PC-9 (cell line): ENCODE measurements around the gene AFG3L2. TPM values are rescaled to one million over a fixed set of nuclear protein-coding genes. Genes with fewer than 3 reads are reported as not detected.
A peak's percentile ranks its signal among the peaks of the same experiment; 100 is the strongest.

Experiments
- BruUV-seq: library from RNA; stranded (reverse); fragments of 400-500 nt; replicated peaks from 2 replicates; lab custom pipeline; 2021; lab: Mats Ljungman, UMichigan
- CTCF ChIA-PET: fragments of 300-600 bp; sonication (Branson Sonifier 250); formaldehyde crosslinking; loops from one replicate; lab custom pipeline; 2022; ENCODE audit warnings: antibody characterized with exemption; lab: Charles Lee
- POLR2A ChIA-PET: fragments of 300-600 bp; sonication (Branson Sonifier 250); formaldehyde crosslinking; loops from one replicate; lab custom pipeline; 2022; ENCODE audit warnings: antibody characterized with exemption; ENCODE audit not compliant: unreplicated experiment; lab: Charles Lee
- DNase-seq, 2 experiments: peaks; one replicate each; pipeline versions ENCODE4 v3.0.0 to v3.0.0-alpha.2; 2015 to 2022; ENCODE audit warnings: mixed read lengths in 1 of 2
- H2AFZ ChIP-seq: fragments of 200-600 bp; sonication (generic); 2 replicates; pipeline ENCODE4 v1.8.1; 2017; ENCODE audit warnings: antibody characterized with exemption
- H3F3A ChIP-seq: fragments of 200-600 bp; sonication (generic); 2 replicates; pipeline ENCODE4 v1.8.1; 2017; ENCODE audit warnings: antibody characterized with exemption, mild to moderate bottlenecking, low read depth; ENCODE audit not compliant: insufficient read depth
- H3K27ac ChIP-seq: fragments of 200-600 bp; sonication (generic); 2 replicates; pipeline ENCODE4 v1.6.1; 2016; ENCODE audit warnings: mixed run types
- H3K27me3 ChIP-seq: fragments of 200-600 bp; sonication (generic); 2 replicates; pipeline ENCODE4 v1.6.1; 2016; ENCODE audit warnings: low read depth, mixed run types; ENCODE audit not compliant: insufficient read depth
- H3K36me3 ChIP-seq: fragments of 200-600 bp; sonication (generic); 2 replicates; pipeline ENCODE4 v1.6.1; 2016; ENCODE audit warnings: low read depth, mixed run types
- H3K4me1 ChIP-seq: fragments of 200-600 bp; sonication (generic); replicated peaks from 2 replicates; pipeline ENCODE4 v1.6.1; 2016; ENCODE audit warnings: mixed run types; ENCODE audit not compliant: insufficient read depth
- H3K4me2 ChIP-seq: fragments of 200-600 bp; sonication (generic); 2 replicates; pipeline ENCODE4 v1.6.1; 2017; ENCODE audit warnings: mixed run types
- H3K4me3 ChIP-seq: fragments of 200-600 bp; sonication (generic); 2 replicates; pipeline ENCODE4 v1.6.1; 2016; ENCODE audit warnings: mixed run types
- H3K79me2 ChIP-seq: fragments of 200-600 bp; sonication (generic); 2 replicates; pipeline ENCODE4 v1.6.1; 2017; ENCODE audit warnings: low read depth, mixed run types
- H3K9me2 ChIP-seq: fragments of 200-600 bp; sonication (generic); 2 replicates; pipeline ENCODE4 v1.8.1; 2017; ENCODE audit warnings: mild to moderate bottlenecking; ENCODE audit not compliant: insufficient read depth
- H3K9me3 ChIP-seq: fragments of 200-600 bp; sonication (generic); 2 replicates; pipeline ENCODE4 v1.8.1; 2016; ENCODE audit warnings: low read depth; ENCODE audit not compliant: insufficient read depth
- H4K20me1 ChIP-seq: fragments of 200-600 bp; sonication (generic); 2 replicates; pipeline ENCODE4 v1.8.1; 2017; ENCODE audit not compliant: insufficient read depth
- CTCF ChIP-seq: fragments of 200-600 bp; sonication (generic); conservative IDR thresholded peaks from 2 replicates; pipeline ENCODE4 v1.6.1; 2017; ENCODE audit warnings: mixed run types, antibody characterized with exemption, mild to moderate bottlenecking, moderate library complexity
- EZH2 ChIP-seq: fragments of 200-600 bp; sonication (generic); IDR thresholded peaks from 2 replicates; pipeline ENCODE4 v1.8.0; 2017; ENCODE audit warnings: antibody characterized with exemption, low read depth
- intact Hi-C: fragments of 100-400 bp; cut with micrococcal nuclease; formaldehyde crosslinking; loops from one replicate; pipeline ENCODE4 v1.10.0; 2022; ENCODE audit not compliant: unreplicated experiment
- total RNA-seq: library from RNA; stranded (reverse); gene quantifications from 2 replicates; pipeline ENCODE4 v1.2.3, GENCODE V29; 2021

AFG3L2 gene
- total RNA-seq, 1 experiment from 2014 or later = 69.4 TPM

DNA sequence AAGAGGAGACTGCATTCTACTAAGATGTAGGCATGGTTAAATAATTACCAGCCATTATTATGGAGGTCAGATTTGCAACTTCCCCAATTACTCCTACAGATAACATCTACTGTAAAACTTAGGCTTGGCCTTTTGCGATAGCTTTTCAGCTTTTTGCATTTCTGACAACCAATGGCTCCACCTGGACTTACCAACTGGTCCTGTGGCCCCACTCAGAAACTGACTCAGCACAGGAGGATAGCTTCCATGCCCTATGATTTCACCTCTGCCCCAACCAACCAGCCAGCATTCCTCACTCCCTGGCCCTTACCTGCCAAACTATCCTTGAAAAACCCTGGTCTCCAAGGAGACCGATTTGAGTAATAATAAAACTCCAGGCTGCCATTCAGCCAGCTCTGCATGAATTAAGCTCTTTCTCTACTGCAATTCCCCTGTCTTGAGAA lies 40.8 kb downstream of the AFG3L2 start:
- DNase-seq = peak; percentile 76 to 78
- ChIA-PET CTCF (interaction anchor here (0.6 to 1.0 kb wide), 3 partner anchors 8 to 54 kb away, joined by 3 to 6 read pairs (median 3); no protein-coding TSS in a partner anchor), POLR2A (interaction anchor here (0.6 to 0.8 kb wide), 3 partner anchors 22 to 49 kb away, joined by 3 to 7 read pairs (median 4); no protein-coding TSS in a partner anchor)
- Histone ChIP-seq H3K4me1 (peaks cover 32% of the 10 kb centered on the region), H3K27ac (peak overlapping the region; percentile 48), H3K4me2 (peak overlapping the region; percentile 62), H3K9me2 (no peaks in the 10 kb centered on the region), H3K27me3 (no peaks in the 10 kb centered on the region), H3K4me3 (no peak overlapping the region; the same call in 1 of the 2 replicates), H3K36me3 (peaks cover 17% of the 10 kb centered on the region), H3K9me3 (no peaks in the 10 kb centered on the region), H4K20me1 (peaks cover 54% of the 10 kb centered on the region), H3F3A (peaks cover 36% of the 10 kb centered on the region), H3K79me2 (no peaks in the 10 kb centered on the region), H2AFZ (no peak overlapping the region)
- intact Hi-C loops = loop anchor here (2.0 kb wide), 2 partner anchors 47 to 243 kb away; partner anchors contain the start of gene ANKRD62
- no peak for TF ChIP-seq EZH2
- no peak for TF ChIP-seq CTCF
- BruUV-seq = no TSS peak

DNA sequence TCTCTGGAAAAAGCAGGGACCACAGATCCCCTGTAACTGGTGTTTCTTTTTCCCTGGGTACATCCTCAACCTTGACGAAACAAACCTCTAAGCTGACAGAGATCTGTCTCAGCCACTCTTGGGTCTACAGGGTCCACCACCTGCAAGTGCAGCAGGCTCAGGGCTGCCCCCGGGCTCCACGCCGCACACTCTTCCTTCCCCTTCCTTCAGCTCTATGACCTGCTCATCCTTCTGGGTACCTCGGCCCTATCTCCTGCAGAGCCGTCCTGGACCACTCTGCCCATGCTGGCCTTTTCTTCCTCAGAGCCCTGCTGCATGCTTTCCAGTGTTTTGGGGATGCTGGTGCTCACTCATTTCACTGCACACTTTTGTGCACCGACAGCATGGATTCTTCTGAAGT lies 41.5 kb downstream of the AFG3L2 start:
- peak overlapping the region; percentile 62; the same call in 1 of the 2 replicates for H3K4me2 ChIP-seq
- no peaks in the 10 kb centered on the region for H3K9me2 ChIP-seq
- peaks cover 17% of the 10 kb centered on the region for H3K36me3 ChIP-seq
- BruUV-seq = no TSS peak
- no peak overlapping the region for H3K27ac ChIP-seq
- peaks cover 32% of the 10 kb centered on the region for H3K4me1 ChIP-seq
- H3K79me2 ChIP-seq = no peaks in the 10 kb centered on the region
- no peaks in the 10 kb centered on the region for H3K9me3 ChIP-seq
- intact Hi-C loops = no loop called here
- no peak for TF ChIP-seq CTCF
- no peak for TF ChIP-seq EZH2
- ChIA-PET POLR2A (no interaction called here), CTCF (no interaction called here)
- H3K4me3 ChIP-seq = no peak overlapping the region
- peaks cover 36% of the 10 kb centered on the region for H3F3A ChIP-seq
- DNase-seq = no peak
- H2AFZ ChIP-seq = no peak overlapping the region
- H3K27me3 ChIP-seq = no peaks in the 10 kb centered on the region
- H4K20me1 ChIP-seq = peaks cover 58% of the 10 kb centered on the region

DNA sequence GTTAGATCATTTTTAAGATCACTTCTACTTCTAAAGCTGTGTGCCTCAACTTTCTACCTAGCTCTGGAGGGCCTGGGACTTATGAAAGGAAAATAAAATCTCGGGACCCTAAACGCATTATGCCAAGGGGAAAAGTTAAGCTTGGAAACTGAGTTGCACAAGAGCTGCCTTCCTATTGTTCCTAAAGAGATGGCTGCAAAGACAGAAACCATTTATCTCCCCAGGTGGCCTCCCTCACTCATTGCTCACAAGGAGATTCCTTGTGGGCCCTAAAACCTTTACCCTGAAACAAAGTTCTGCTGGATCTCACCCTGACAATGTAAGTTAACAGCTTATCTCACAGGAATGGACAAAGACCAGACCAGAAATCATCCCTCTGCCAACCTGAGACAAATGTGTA lies 42.2 kb downstream of the AFG3L2 start:
- H3K36me3 ChIP-seq = peaks cover 13% of the 10 kb centered on the region
- H2AFZ ChIP-seq = no peak overlapping the region
- peaks cover 58% of the 10 kb centered on the region for H4K20me1 ChIP-seq
- H3K27ac ChIP-seq = no peak overlapping the region
- intact Hi-C loops = no loop called here
- ChIA-PET POLR2A (no interaction called here), CTCF (no interaction called here)
- DNase-seq = no peak
- H3K4me2 ChIP-seq = no peak overlapping the region
- peaks cover 32% of the 10 kb centered on the region for H3K4me1 ChIP-seq
- no peaks in the 10 kb centered on the region for H3K79me2 ChIP-seq
- no peak overlapping the region for H3K4me3 ChIP-seq
- no TSS peak for BruUV-seq
- no peaks in the 10 kb centered on the region for H3K9me3 ChIP-seq
- H3F3A ChIP-seq = peaks cover 30% of the 10 kb centered on the region
- TF ChIP-seq CTCF (no peak), EZH2 (no peak)
- no peaks in the 10 kb centered on the region for H3K27me3 ChIP-seq
- no peaks in the 10 kb centered on the region for H3K9me2 ChIP-seq
